Gastroesophageal sphincter (tissue), 4 donors: Measurements from ENCODE around the gene LHX2. TPM values are rescaled to one million over a fixed set of nuclear protein-coding genes. Genes with fewer than 3 reads are reported as not detected.

ENCODE experiments used
- ATAC-seq: fragments of 150-250 bp; one replicate; pipeline ENCODE4 v1.9.1; 2016; ENCODE audit warnings: mild to moderate bottlenecking, moderate library complexity
- H3K27ac ChIP-seq, 4 donors: fragments of 200-600 bp; sonication (generic) in 3 of 4; 1 replicate in 3 of 4; 2 replicates in 1 of 4; pipeline ENCODE4 v1.5.1; 2016 to 2019
- H3K27me3 ChIP-seq: fragments of 200-600 bp; sonication (generic); one replicate; pipeline ENCODE4 v1.5.1; 2019
- H3K36me3 ChIP-seq, 2 donors: fragments of 200-600 bp; sonication (generic); one replicate each; pipeline ENCODE4 v1.5.1; 2019; ENCODE audit warnings: control low read depth in 1 of 2
- H3K4me1 ChIP-seq, 3 donors: fragments of 200-600 bp; sonication (generic); 1 replicate in 2 of 3; 2 replicates in 1 of 3; pipeline ENCODE4 v1.5.1; 2016 to 2019; ENCODE audit warnings: control low read depth in 2 of 3
- H3K4me3 ChIP-seq, 2 donors: fragments of 200-600 bp; sonication (generic); one replicate each; pipeline ENCODE4 v1.5.1; 2019; ENCODE audit warnings: mild to moderate bottlenecking in 1 of 2, moderate library complexity in 1 of 2
- H3K9me3 ChIP-seq, 3 donors: fragments of 200-600 bp; sonication (generic); one replicate each; pipeline ENCODE4 v1.5.1; 2017 to 2019; ENCODE audit warnings: control low read depth in 2 of 3
- CTCF ChIP-seq, 4 experiments: fragments of 200-600 bp in 2 of 4; fragments of 450-650 bp in 2 of 4; sonication (generic) in 1 of 4; IDR thresholded peaks; one replicate each; pipeline ENCODE4 v1.5.1; 2017 to 2019; ENCODE audit warnings: antibody characterized with exemption in 4 of 4, mild to moderate bottlenecking in 2 of 4, moderate library complexity in 2 of 4
- EP300 ChIP-seq: sonication (generic); formaldehyde crosslinking; IDR thresholded peaks from one replicate; pipeline ENCODE4 v1.6.1; 2017; ENCODE audit warnings: antibody characterized with exemption, mild to moderate bottlenecking
- POLR2A ChIP-seq, 2 donors: fragments of 450-650 bp; IDR thresholded peaks; one replicate each; pipeline ENCODE4 v1.6.1; 2017; ENCODE audit warnings: antibody characterized with exemption in 2 of 2, mild to moderate bottlenecking in 2 of 2, moderate library complexity in 1 of 2
- POLR2AphosphoS5 ChIP-seq: sonication (generic); formaldehyde crosslinking; IDR thresholded peaks from one replicate; pipeline ENCODE4 v1.6.1; 2017; ENCODE audit warnings: antibody characterized with exemption
- WGBS, 2 donors: methylation state at CpG; one replicate each; pipeline ENCODE4 v1.1.5; 2018; ENCODE audit warnings: low coverage in 1 of 2; 5-methylcytosine and 5-hydroxymethylcytosine counted together
- total RNA-seq, 4 donors: library from RNA; depleted of rRNA; stranded (reverse); fragments of >200 nt; gene quantifications; one replicate each; pipeline ENCODE4 v1.1.0, GENCODE V29; 2016

The LHX2 gene
- total RNA-seq, 4 donors from 2014 or later: not detected

GRCh38 chr9:124045076-124045829 lies 33.7 kb downstream of the LHX2 start:
- Histone ChIP-seq H3K36me3 (no peaks in the 10 kb centered on the region), H3K4me1 (peaks cover 0 to 38% (median 23%) of the 10 kb centered on the region in 3 donors), H3K4me3 (peak overlapping the region; percentile 3 to 53), H3K9me3 (no peaks in the 10 kb centered on the region), H3K27ac (peak overlapping the region in 3 of 4 donors; percentile 19 to 67 (median 64)), H3K27me3 (peaks cover 58% of the 10 kb centered on the region)
- TF ChIP-seq CTCF (IDR thresholded peaks at IDR 0.05) (no peak), POLR2AphosphoS5 (no peak), EP300 (no peak), POLR2A (IDR thresholded peaks at IDR 0.05) (no peak)
- peak; percentile 61 for ATAC-seq
- 45% methylated on average over 6 of the region's 49 CpGs; no CpG with 5 or more reads in 1 of the 2 donors for WGBS, 2 donors

- 48 to 77% methylated on average over 2 of the region's 18 CpGs for WGBS, 2 donors
- peaks cover 52% of the 10 kb centered on the region for H3K27me3 ChIP-seq
- no peak for TF ChIP-seq EP300
- TF ChIP-seq POLR2A (IDR thresholded peaks at IDR 0.05): no peak
- no peak for TF ChIP-seq POLR2AphosphoS5
- no peak for TF ChIP-seq CTCF (IDR thresholded peaks at IDR 0.05)
- peak overlapping the region; percentile 3 to 53 for H3K4me3 ChIP-seq
- H3K27ac ChIP-seq: peak overlapping the region in 3 of 4 donors; percentile 19 to 67 (median 64)
- H3K9me3 ChIP-seq: no peaks in the 10 kb centered on the region
- H3K36me3 ChIP-seq: no peaks in the 10 kb centered on the region
- H3K4me1 ChIP-seq: peaks cover 0 to 32% (median 21%) of the 10 kb centered on the region in 3 donors
- ATAC-seq: peak; percentile 8
Observed at GRCh38 chr9:124045830-124046177, 34.2 kb downstream of the LHX2 start.

- Histone ChIP-seq H3K27me3 (peaks cover 48% of the 10 kb centered on the region), H3K27ac (peak overlapping the region in 1 of 4 donors; percentile 64), H3K9me3 (no peaks in the 10 kb centered on the region), H3K36me3 (no peaks in the 10 kb centered on the region), H3K4me1 (peaks cover 0 to 29% (median 17%) of the 10 kb centered on the region in 3 donors), H3K4me3 (no peak overlapping the region)
- ATAC-seq: no peak
- 56 to 76% methylated on average over 10 of the region's 10 CpGs for WGBS, 2 donors
- TF ChIP-seq POLR2A (IDR thresholded peaks at IDR 0.05) (no peak), CTCF (IDR thresholded peaks at IDR 0.05) (no peak), EP300 (no peak), POLR2AphosphoS5 (no peak)
Observed at GRCh38 chr9:124046189-124046588, 34.6 kb downstream of the LHX2 start.

- Histone ChIP-seq H3K4me3 (no peak overlapping the region), H3K36me3 (no peaks in the 10 kb centered on the region), H3K27ac (no peak overlapping the region), H3K9me3 (no peaks in the 10 kb centered on the region), H3K27me3 (peaks cover 38% of the 10 kb centered on the region), H3K4me1 (peaks cover 0 to 18% (median 6%) of the 10 kb centered on the region in 3 donors)
- 74 to 87% methylated on average over 8 of the region's 8 CpGs for WGBS, 2 donors
- ATAC-seq: no peak
- TF ChIP-seq POLR2AphosphoS5 (no peak), EP300 (no peak), CTCF (IDR thresholded peaks at IDR 0.05) (no peak), POLR2A (IDR thresholded peaks at IDR 0.05) (no peak)
Observed at GRCh38 chr9:124047251-124047672, 35.7 kb downstream of the LHX2 start.

GRCh38 chr9:124050955-124051354 lies 39.4 kb downstream of the LHX2 start:
- no peak overlapping the region for H3K27ac ChIP-seq
- no peak overlapping the region for H3K4me3 ChIP-seq
- TF ChIP-seq POLR2AphosphoS5 (no peak), POLR2A (IDR thresholded peaks at IDR 0.05) (no peak), CTCF (IDR thresholded peaks at IDR 0.05) (no peak), EP300 (no peak)
- H3K4me1 ChIP-seq: peaks cover 0 to under 1% (median 0%) of the 10 kb centered on the region in 3 donors
- WGBS, 2 donors: 80% methylated on average over 1 of the region's 1 CpG; no CpG with 5 or more reads in 1 of the 2 donors
- H3K36me3 ChIP-seq: no peaks in the 10 kb centered on the region
- no peak for ATAC-seq
- H3K27me3 ChIP-seq: peaks cover 15% of the 10 kb centered on the region
- H3K9me3 ChIP-seq: no peaks in the 10 kb centered on the region
